OCI-LY3 (cell line): ENCODE measurements around the gene PPM1A.

Experiments
- CTCF ChIP-seq: fragments of 200-600, 300-600 bp; sonication (generic); IDR thresholded peaks from 2 replicates; pipeline ENCODE4 v1.5.1; 2014; ENCODE audit warnings: antibody characterized with exemption, low read length, low read depth
- EZH2phosphoT487 ChIP-seq: fragments of 200-600 bp; shearing (Covaris generic); IDR thresholded peaks from 2 replicates; pipeline ENCODE4 v1.6.1; 2018; ENCODE audit warnings: antibody characterized with exemption, mixed run types, low read depth

- TF ChIP-seq CTCF = no peak
- TF ChIP-seq EZH2phosphoT487 = no peak
Measured at GRCh38 chr14:60204843-60205774, 43.9 kb upstream of the PPM1A start.
